Mesodermal cell (in vitro differentiated cells): ENCODE measurements around the gene ANO9.
"Not testable (repeated sequence)": the region's sequence is repeated elsewhere in the genome, so short reads cannot be mapped to it uniquely, and the experiment has no call there.

Experiments used
- H3K27ac ChIP-seq: 2 replicates; pipeline ENCODE4 v1.7.0; 2013; ENCODE audit warnings: mild to moderate bottlenecking, low read depth, low read length, moderate library complexity; ENCODE audit not compliant: severe bottlenecking
- H3K36me3 ChIP-seq: 2 replicates; pipeline ENCODE4 v1.7.1; 2013; ENCODE audit warnings: mild to moderate bottlenecking, low read length, moderate library complexity; ENCODE audit not compliant: control insufficient read depth, insufficient read depth
- H3K4me1 ChIP-seq: one replicate; pipeline ENCODE4 v1.7.1; 2013; ENCODE audit warnings: mild to moderate bottlenecking, low read length; ENCODE audit not compliant: insufficient read depth, control insufficient read depth, poor library complexity, severe bottlenecking
- H3K4me3 ChIP-seq: 2 replicates; pipeline ENCODE4 v1.7.0; 2013; ENCODE audit warnings: low read length, control low read depth, mild to moderate bottlenecking; ENCODE audit not compliant: insufficient read depth, poor library complexity, severe bottlenecking; ENCODE audit errors: extremely low read depth
- H3K9me3 ChIP-seq: 2 replicates; pipeline ENCODE4 v1.7.1; 2013; ENCODE audit warnings: mild to moderate bottlenecking, low read length, moderate library complexity; ENCODE audit not compliant: control insufficient read depth
- WGBS, 2 experiments: methylation state at CpG; one replicate each; pipeline ENCODE4 v1.1.5; 2013; ENCODE audit warnings: missing lambda C conversion rate in 2 of 2; ENCODE audit not compliant: insufficient coverage in 2 of 2; 5-methylcytosine and 5-hydroxymethylcytosine counted together

ANO9 gene

GRCh38 chr11:389369-389768 lies 52.4 kb downstream of the ANO9 start:
- H3K27ac ChIP-seq, result not testable (repeated sequence)
- 91 to 100% methylated on average over 1 to 5 of the region's 17 CpGs for WGBS, 2 experiments

GRCh38 chr11:387193-387793 lies 54.5 kb downstream of the ANO9 start:
- WGBS, 2 experiments, result 57 to 83% methylated on average over 4 of the region's 4 CpGs
- no peak overlapping the region for H3K4me3 ChIP-seq

More at GRCh38 chr11:389369-389768, 52.4 kb downstream of the ANO9 start:
- H3K4me1 ChIP-seq, result peaks cover 12% of the 10 kb centered on the region
- not testable (repeated sequence) for H3K9me3 ChIP-seq, H3K4me3 ChIP-seq, H3K36me3 ChIP-seq

GRCh38 chr11:386483-386882 lies 55.3 kb downstream of the ANO9 start:
- no peaks in the 10 kb centered on the region for H3K36me3 ChIP-seq
- no peaks in the 10 kb centered on the region for H3K9me3 ChIP-seq
- WGBS, 2 experiments, result 85% methylated on average over 5 of the region's 6 CpGs
- H3K4me3 ChIP-seq, result no peak overlapping the region
- H3K4me1 ChIP-seq, result no peaks in the 10 kb centered on the region
- no peak overlapping the region for H3K27ac ChIP-seq

More at GRCh38 chr11:387193-387793, 54.5 kb downstream of the ANO9 start:
- Histone ChIP-seq H3K4me1 (no peaks in the 10 kb centered on the region), H3K9me3 (no peaks in the 10 kb centered on the region), H3K27ac (no peak overlapping the region), H3K36me3 (no peaks in the 10 kb centered on the region)

GRCh38 chr11:385594-386351 lies 56.0 kb downstream of the ANO9 start:
- H3K4me1 ChIP-seq, result no peaks in the 10 kb centered on the region

GRCh38 chr11:384511-384910 lies 57.3 kb downstream of the ANO9 start:
- no peak overlapping the region for H3K27ac ChIP-seq
- H3K4me3 ChIP-seq, result no peak overlapping the region
- H3K36me3 ChIP-seq, result peaks cover 12% of the 10 kb centered on the region
- H3K9me3 ChIP-seq, result no peaks in the 10 kb centered on the region
- H3K4me1 ChIP-seq, result no peaks in the 10 kb centered on the region
- WGBS, 2 experiments, result 86 to 89% methylated on average over 3 to 13 of the region's 16 CpGs

More at GRCh38 chr11:385594-386351, 56.0 kb downstream of the ANO9 start:
- H3K36me3 ChIP-seq, result no peaks in the 10 kb centered on the region
- H3K4me3 ChIP-seq, result no peak overlapping the region
- WGBS, 2 experiments, result 91 to 94% methylated on average over 11 to 17 of the region's 19 CpGs
- no peaks in the 10 kb centered on the region for H3K9me3 ChIP-seq
- no peak overlapping the region for H3K27ac ChIP-seq

- H3K4me1 ChIP-seq, result no peaks in the 10 kb centered on the region
- WGBS, 2 experiments, result 93% methylated on average over 14 of the region's 14 CpGs
- H3K36me3 ChIP-seq, result peaks cover 23% of the 10 kb centered on the region
- no peak overlapping the region for H3K27ac ChIP-seq
- H3K9me3 ChIP-seq, result no peaks in the 10 kb centered on the region
- H3K4me3 ChIP-seq, result no peak overlapping the region
These were observed 58.4 kb downstream of the ANO9 start for GRCh38 chr11:383431-383830.

- WGBS, 2 experiments, result 87 to 93% methylated on average over 6 of the region's 11 CpGs
- Histone ChIP-seq H3K4me3 (no peak overlapping the region), H3K4me1 (no peaks in the 10 kb centered on the region), H3K27ac (no peak overlapping the region), H3K36me3 (peaks cover 27% of the 10 kb centered on the region), H3K9me3 (no peaks in the 10 kb centered on the region)
These were observed 59.7 kb downstream of the ANO9 start for GRCh38 chr11:382081-382629.

GRCh38 chr11:381501-382072 lies 60.2 kb downstream of the ANO9 start:
- Histone ChIP-seq H3K4me1 (no peaks in the 10 kb centered on the region), H3K4me3 (no peak overlapping the region), H3K9me3 (no peaks in the 10 kb centered on the region), H3K36me3 (peaks cover 27% of the 10 kb centered on the region), H3K27ac (no peak overlapping the region)
- WGBS, 2 experiments, result 90 to 91% methylated on average over 17 to 21 of the region's 35 CpGs

GRCh38 chr11:380996-381395 lies 60.8 kb downstream of the ANO9 start:
- peaks cover 27% of the 10 kb centered on the region for H3K36me3 ChIP-seq
- no peak overlapping the region for H3K27ac ChIP-seq
- H3K9me3 ChIP-seq, result no peaks in the 10 kb centered on the region
- H3K4me3 ChIP-seq, result no peak overlapping the region
- 100% methylated on average over 1 of the region's 14 CpGs; no CpG with 5 or more reads in 1 of the 2 experiments for WGBS, 2 experiments
- H3K4me1 ChIP-seq, result no peaks in the 10 kb centered on the region

- H3K36me3 ChIP-seq, result peaks cover 30% of the 10 kb centered on the region
- H3K4me3 ChIP-seq, result no peak overlapping the region
- no peaks in the 10 kb centered on the region for H3K4me1 ChIP-seq
- WGBS, 2 experiments, result 94 to 96% methylated on average over 22 to 23 of the region's 23 CpGs
- H3K9me3 ChIP-seq, result no peaks in the 10 kb centered on the region
- no peak overlapping the region for H3K27ac ChIP-seq
These were observed 61.3 kb downstream of the ANO9 start for GRCh38 chr11:380491-380890.
